Activated T-helper 2 cell treated with anti-CD3 and anti-CD28 coated beads, Interferon-gamma antibody, Interleukin-2, Interleukin-4, amounts not matched to agents 10 μg/mL and 5 μg/mL and 100 μg/mL, durations not matched to agents 14 hours and 24 hours and 36 hours (primary cell): ENCODE data around the gene ATP6V1A. TPM values are rescaled to one million over a fixed set of nuclear protein-coding genes. Genes with fewer than 3 reads are reported as not detected.

Experiments used
- DNase-seq: peaks from one replicate; pipeline ENCODE4 v3.0.0; 2021; ENCODE audit warnings: low spot score
- H3K27ac Mint-ChIP-seq: one replicate; pipeline ENCODE4 v1.8.0; 2021; ENCODE audit warnings: mixed read lengths
- H3K27me3 Mint-ChIP-seq: one replicate; pipeline ENCODE4 v1.8.0; 2021; ENCODE audit warnings: low read depth, mixed read lengths
- H3K36me3 Mint-ChIP-seq: one replicate; pipeline ENCODE4 v1.8.0; 2021; ENCODE audit warnings: low read depth, mixed read lengths
- H3K4me1 Mint-ChIP-seq: one replicate; pipeline ENCODE4 v1.8.0; 2021; ENCODE audit warnings: low read depth, mixed read lengths
- H3K4me3 Mint-ChIP-seq: one replicate; pipeline ENCODE4 v1.8.0; 2021; ENCODE audit warnings: low read depth, mild to moderate bottlenecking, moderate library complexity, mixed read lengths
- H3K9me3 Mint-ChIP-seq: one replicate; pipeline ENCODE4 v1.8.0; 2021; ENCODE audit warnings: mixed read lengths
- intact Hi-C: fragments of 100-400 bp; cut with micrococcal nuclease; formaldehyde crosslinking; loops from one replicate; pipeline ENCODE4 v1.15.1; 2023
- total RNA-seq: library from RNA; stranded (reverse); gene quantifications from 2 replicates; pipeline ENCODE4 v1.2.3, GENCODE V29; 2022

ATP6V1A gene
- total RNA-seq, 1 donor from 2014 or later: 35.7 TPM

GRCh38 chr3:113795693-113796092 is 48.9 kb downstream of the ATP6V1A start:
- no peak for DNase-seq
- peaks cover 22% of the 10 kb centered on the region for H3K36me3 Mint-ChIP-seq
- no peak overlapping the region for H3K27ac Mint-ChIP-seq
- intact Hi-C loops: no loop called here
- no peaks in the 10 kb centered on the region for H3K27me3 Mint-ChIP-seq
- H3K4me1 Mint-ChIP-seq: peaks cover 2% of the 10 kb centered on the region
- no peaks in the 10 kb centered on the region for H3K9me3 Mint-ChIP-seq
- no peak overlapping the region for H3K4me3 Mint-ChIP-seq

GRCh38 chr3:113802795-113803455 is 56.1 kb downstream of the ATP6V1A start:
- no peak for DNase-seq
- no peaks in the 10 kb centered on the region for H3K27me3 Mint-ChIP-seq
- H3K27ac Mint-ChIP-seq: no peak overlapping the region
- H3K36me3 Mint-ChIP-seq: peaks cover 39% of the 10 kb centered on the region
- no peak overlapping the region for H3K4me3 Mint-ChIP-seq
- no peaks in the 10 kb centered on the region for H3K9me3 Mint-ChIP-seq
- intact Hi-C loops: no loop called here
- H3K4me1 Mint-ChIP-seq: peaks cover 3% of the 10 kb centered on the region

GRCh38 chr3:113804661-113805060 is 57.8 kb downstream of the ATP6V1A start:
- intact Hi-C loops: no loop called here
- Mint-ChIP-seq H3K4me3 (no peak overlapping the region), H3K4me1 (peaks cover 3% of the 10 kb centered on the region), H3K9me3 (no peaks in the 10 kb centered on the region), H3K36me3 (peaks cover 36% of the 10 kb centered on the region), H3K27me3 (no peaks in the 10 kb centered on the region), H3K27ac (no peak overlapping the region)
- no peak for DNase-seq

GRCh38 chr3:113805249-113805648 is 58.4 kb downstream of the ATP6V1A start:
- intact Hi-C loops: no loop called here
- H3K36me3 Mint-ChIP-seq: peaks cover 34% of the 10 kb centered on the region

GRCh38 chr3:113812854-113813253 is 66.0 kb downstream of the ATP6V1A start:
- no peaks in the 10 kb centered on the region for H3K27me3 Mint-ChIP-seq
- no peaks in the 10 kb centered on the region for H3K9me3 Mint-ChIP-seq
- H3K36me3 Mint-ChIP-seq: peaks cover 6% of the 10 kb centered on the region
- H3K4me1 Mint-ChIP-seq: no peaks in the 10 kb centered on the region
- H3K4me3 Mint-ChIP-seq: no peak overlapping the region
- intact Hi-C loops: no loop called here
- no peak overlapping the region for H3K27ac Mint-ChIP-seq
- no peak for DNase-seq

More at GRCh38 chr3:113805249-113805648, 58.4 kb downstream of the ATP6V1A start:
- Mint-ChIP-seq H3K4me1 (peaks cover 3% of the 10 kb centered on the region), H3K9me3 (no peaks in the 10 kb centered on the region), H3K4me3 (no peak overlapping the region), H3K27me3 (no peaks in the 10 kb centered on the region), H3K27ac (no peak overlapping the region)
- DNase-seq: no peak

- no peaks in the 10 kb centered on the region for H3K36me3 Mint-ChIP-seq
- no peaks in the 10 kb centered on the region for H3K9me3 Mint-ChIP-seq
- DNase-seq: no peak
- no peak overlapping the region for H3K4me3 Mint-ChIP-seq
- H3K27ac Mint-ChIP-seq: no peak overlapping the region
- H3K27me3 Mint-ChIP-seq: no peaks in the 10 kb centered on the region
- H3K4me1 Mint-ChIP-seq: no peaks in the 10 kb centered on the region
- intact Hi-C loops: no loop called here
These were observed 73.0 kb downstream of the ATP6V1A start for GRCh38 chr3:113819866-113820265.

- Mint-ChIP-seq H3K27me3 (peaks cover 2% of the 10 kb centered on the region), H3K4me3 (no peak overlapping the region), H3K27ac (no peak overlapping the region), H3K4me1 (peaks cover 5% of the 10 kb centered on the region), H3K36me3 (no peaks in the 10 kb centered on the region), H3K9me3 (no peaks in the 10 kb centered on the region)
- DNase-seq: no peak
- intact Hi-C loops: no loop called here
These were observed 78.3 kb downstream of the ATP6V1A start for GRCh38 chr3:113825090-113825489.

GRCh38 chr3:113828600-113828999 is 81.8 kb downstream of the ATP6V1A start:
- no peaks in the 10 kb centered on the region for H3K36me3 Mint-ChIP-seq
- H3K4me1 Mint-ChIP-seq: peaks cover 7% of the 10 kb centered on the region
- DNase-seq: no peak
- no peak overlapping the region for H3K27ac Mint-ChIP-seq
- H3K9me3 Mint-ChIP-seq: peaks cover 5% of the 10 kb centered on the region
- H3K4me3 Mint-ChIP-seq: no peak overlapping the region
- intact Hi-C loops: no loop called here
- peaks cover 2% of the 10 kb centered on the region for H3K27me3 Mint-ChIP-seq

- Mint-ChIP-seq H3K9me3 (peaks cover 5% of the 10 kb centered on the region), H3K27ac (no peak overlapping the region), H3K4me3 (no peak overlapping the region), H3K4me1 (peaks cover 7% of the 10 kb centered on the region), H3K36me3 (no peaks in the 10 kb centered on the region), H3K27me3 (peaks cover 2% of the 10 kb centered on the region)
- intact Hi-C loops: no loop called here
- DNase-seq: no peak
These were observed 82.9 kb downstream of the ATP6V1A start for GRCh38 chr3:113829576-113830354.

- Mint-ChIP-seq H3K27ac (no peak overlapping the region), H3K36me3 (no peaks in the 10 kb centered on the region), H3K9me3 (peaks cover 5% of the 10 kb centered on the region), H3K27me3 (peaks cover 4% of the 10 kb centered on the region), H3K4me3 (no peak overlapping the region), H3K4me1 (peaks cover 6% of the 10 kb centered on the region)
- intact Hi-C loops: no loop called here
- DNase-seq: no peak
These were observed 84.2 kb downstream of the ATP6V1A start for GRCh38 chr3:113831103-113831355.

- Mint-ChIP-seq H3K4me1 (peaks cover 6% of the 10 kb centered on the region), H3K27me3 (peaks cover 4% of the 10 kb centered on the region), H3K36me3 (no peaks in the 10 kb centered on the region), H3K27ac (no peak overlapping the region), H3K9me3 (peaks cover 5% of the 10 kb centered on the region), H3K4me3 (no peak overlapping the region)
- intact Hi-C loops: no loop called here
- no peak for DNase-seq
These were observed 85.8 kb downstream of the ATP6V1A start for GRCh38 chr3:113832477-113833164.

GRCh38 chr3:113834983-113835382 is 88.1 kb downstream of the ATP6V1A start:
- H3K4me3 Mint-ChIP-seq: no peak overlapping the region
- intact Hi-C loops: no loop called here
- H3K4me1 Mint-ChIP-seq: peaks cover 10% of the 10 kb centered on the region
- peaks cover 5% of the 10 kb centered on the region for H3K9me3 Mint-ChIP-seq
- peaks cover 4% of the 10 kb centered on the region for H3K27me3 Mint-ChIP-seq
- no peaks in the 10 kb centered on the region for H3K36me3 Mint-ChIP-seq
- DNase-seq: no peak
- H3K27ac Mint-ChIP-seq: no peak overlapping the region

GRCh38 chr3:113838631-113839209 is 91.9 kb downstream of the ATP6V1A start, which contains the start of gene GRAMD1C:
Gene GRAMD1C, plus strand, starts transcription at chr3:113838788. Its CDS starts 122 bp downstream, at chr3:113838910.
- H3K4me1 Mint-ChIP-seq: peaks cover 8% of the 10 kb centered on the region
- peak within 1 kb of the TSS; percentile 76 for H3K4me3 Mint-ChIP-seq
- intact Hi-C loops: loop anchor here (1.0 to 2.0 kb wide), 3 partner anchors 75 to 218 kb away; partner anchors contain the start of genes CCDC191 and QTRT2
- peaks cover 5% of the 10 kb centered on the region for H3K27me3 Mint-ChIP-seq
- no peaks in the 10 kb centered on the region for H3K9me3 Mint-ChIP-seq
- peak; percentile 77 for DNase-seq
- no peak within 1 kb of the TSS for H3K27ac Mint-ChIP-seq
- no peaks in the 10 kb centered on the region for H3K36me3 Mint-ChIP-seq
